Measurements from ENCODE around the gene KRTAP13-4. TPM values are rescaled to one million over a fixed set of nuclear protein-coding genes. Genes with fewer than 3 reads are reported as not detected.

Gene KRTAP13-4
- total RNA-seq, 5 donors from 2014 or later (not counting 1 experiment from before 2014, with no cell fraction given): not detected

GRCh38 chr21:30425826-30426225 lies 4.2 kb upstream of the KRTAP13-4 start, which contains the start of gene KRTAP13-3:
TSS of gene KRTAP13-3 (minus strand) at chr21:30425926. CDS start at chr21:30425912, 14 bp downstream.
- H3K4me3 ChIP-seq (ENCODE audit: control insufficient read depth in 1 of 2, extremely low read depth in 1 of 2, low read length in 1 of 2): no peak within 1 kb of the TSS
- no peaks in the 10 kb centered on the region for H3K4me1 Mint-ChIP-seq
- H3K9me3 Mint-ChIP-seq: no peaks in the 10 kb centered on the region
- WGBS (ENCODE audit: insufficient coverage): 67% methylated on average over 1 of the region's 5 CpGs
- no peak within 1 kb of the TSS for H3K4me3 Mint-ChIP-seq
- POLR2A ChIA-PET: no interaction called here
- CTCF ChIA-PET: no interaction called here
- H3K27ac ChIP-seq (ENCODE audit: low read length): no peak within 1 kb of the TSS
- no peaks in the 10 kb centered on the region for H3K27me3 ChIP-seq (replicated peaks in 1 of 2; ENCODE audit: control insufficient read depth in 2 of 2, extremely low read depth in 1 of 2, insufficient read depth in 2 of 2, low read length in 1 of 2)
- DNase-seq (no peak), ATAC-seq (replicated peaks in 1 of 4) (no peak)
- H3K36me3 Mint-ChIP-seq: no peaks in the 10 kb centered on the region
- no peaks in the 10 kb centered on the region for H3K36me3 ChIP-seq (ENCODE audit: control insufficient read depth in 2 of 2, extremely low read depth in 1 of 2, insufficient read depth in 1 of 2, low read length in 1 of 2)
- H3K27ac Mint-ChIP-seq: no peak within 1 kb of the TSS
- no peaks in the 10 kb centered on the region for H3K9me3 ChIP-seq
- peaks cover 0 to 4% of the 10 kb centered on the region in 2 donors for H3K27me3 Mint-ChIP-seq
- no peaks in the 10 kb centered on the region for H3K4me1 ChIP-seq (ENCODE audit: control insufficient read depth in 1 of 2, extremely low read depth in 1 of 2, insufficient read depth in 2 of 2, low read length in 2 of 2)

- Mint-ChIP-seq H3K4me3 (no peak overlapping the region), H3K27ac (no peak overlapping the region), H3K9me3 (no peaks in the 10 kb centered on the region), H3K4me1 (no peaks in the 10 kb centered on the region), H3K36me3 (no peaks in the 10 kb centered on the region), H3K27me3 (peaks cover 0 to 4% of the 10 kb centered on the region in 2 donors)
- DNase-seq: no peak
- H3K36me3 ChIP-seq (ENCODE audit: control insufficient read depth in 2 of 2, extremely low read depth in 1 of 2, insufficient read depth in 1 of 2, low read length in 1 of 2): no peaks in the 10 kb centered on the region
- 63% methylated on average over 1 of the region's 3 CpGs for WGBS (ENCODE audit: insufficient coverage)
- ATAC-seq (replicated peaks in 1 of 4): no peak
- ChIA-PET POLR2A (no interaction called here), CTCF (no interaction called here)
- no peaks in the 10 kb centered on the region for H3K9me3 ChIP-seq
- H3K4me3 ChIP-seq (ENCODE audit: control insufficient read depth in 1 of 2, extremely low read depth in 1 of 2, low read length in 1 of 2): no peak overlapping the region
- no peaks in the 10 kb centered on the region for H3K27me3 ChIP-seq (replicated peaks in 1 of 2; ENCODE audit: control insufficient read depth in 2 of 2, extremely low read depth in 1 of 2, insufficient read depth in 2 of 2, low read length in 1 of 2)
- no peak overlapping the region for H3K27ac ChIP-seq (ENCODE audit: low read length)
- H3K4me1 ChIP-seq (ENCODE audit: control insufficient read depth in 1 of 2, extremely low read depth in 1 of 2, insufficient read depth in 2 of 2, low read length in 2 of 2): no peaks in the 10 kb centered on the region
Measured at GRCh38 chr21:30426731-30427130, 3.3 kb upstream of the KRTAP13-4 start.

- no peaks in the 10 kb centered on the region for H3K9me3 Mint-ChIP-seq
- CTCF ChIA-PET: no interaction called here
- no peaks in the 10 kb centered on the region for H3K4me1 ChIP-seq (ENCODE audit: control insufficient read depth in 1 of 2, extremely low read depth in 1 of 2, insufficient read depth in 2 of 2, low read length in 2 of 2)
- H3K4me3 ChIP-seq (ENCODE audit: control insufficient read depth in 1 of 2, extremely low read depth in 1 of 2, low read length in 1 of 2): no peak overlapping the region
- no peaks in the 10 kb centered on the region for H3K36me3 Mint-ChIP-seq
- POLR2A ChIA-PET: no interaction called here
- no peak overlapping the region for H3K4me3 Mint-ChIP-seq
- no peak overlapping the region for H3K27ac Mint-ChIP-seq
- no peaks in the 10 kb centered on the region for H3K4me1 Mint-ChIP-seq
- ATAC-seq (replicated peaks in 1 of 4): no peak
- no peaks in the 10 kb centered on the region for H3K9me3 ChIP-seq
- H3K27me3 ChIP-seq (replicated peaks in 1 of 2; ENCODE audit: control insufficient read depth in 2 of 2, extremely low read depth in 1 of 2, insufficient read depth in 2 of 2, low read length in 1 of 2): no peaks in the 10 kb centered on the region
- H3K36me3 ChIP-seq (ENCODE audit: control insufficient read depth in 2 of 2, extremely low read depth in 1 of 2, insufficient read depth in 1 of 2, low read length in 1 of 2): no peaks in the 10 kb centered on the region
- DNase-seq: peak in 1 of 35 experiments; percentile 10
- H3K27ac ChIP-seq (ENCODE audit: low read length): no peak overlapping the region
- 27% methylated on average over 3 of the region's 10 CpGs for WGBS (ENCODE audit: insufficient coverage)
- H3K27me3 Mint-ChIP-seq: peaks cover 3 to 12% of the 10 kb centered on the region in 2 donors
Measured at GRCh38 chr21:30434033-30434631, 4.1 kb downstream of the KRTAP13-4 start.

- ChIA-PET POLR2A (no interaction called here), CTCF (no interaction called here)
- H3K27ac ChIP-seq (ENCODE audit: low read length): no peak overlapping the region
- no peaks in the 10 kb centered on the region for H3K36me3 ChIP-seq (ENCODE audit: control insufficient read depth in 2 of 2, extremely low read depth in 1 of 2, insufficient read depth in 1 of 2, low read length in 1 of 2)
- H3K4me1 Mint-ChIP-seq: no peaks in the 10 kb centered on the region
- H3K4me3 ChIP-seq (ENCODE audit: control insufficient read depth in 1 of 2, extremely low read depth in 1 of 2, low read length in 1 of 2): no peak overlapping the region
- H3K9me3 ChIP-seq: no peaks in the 10 kb centered on the region
- H3K9me3 Mint-ChIP-seq: no peaks in the 10 kb centered on the region
- no peaks in the 10 kb centered on the region for H3K36me3 Mint-ChIP-seq
- peaks cover 3 to 21% of the 10 kb centered on the region in 2 donors for H3K27me3 Mint-ChIP-seq
- H3K27ac Mint-ChIP-seq: no peak overlapping the region
- no peaks in the 10 kb centered on the region for H3K4me1 ChIP-seq (ENCODE audit: control insufficient read depth in 1 of 2, extremely low read depth in 1 of 2, insufficient read depth in 2 of 2, low read length in 2 of 2)
- no peak for DNase-seq
- no peaks in the 10 kb centered on the region for H3K27me3 ChIP-seq (replicated peaks in 1 of 2; ENCODE audit: control insufficient read depth in 2 of 2, extremely low read depth in 1 of 2, insufficient read depth in 2 of 2, low read length in 1 of 2)
- WGBS (ENCODE audit: insufficient coverage): no CpG with 5 or more reads among the region's 3 CpGs
- no peak for ATAC-seq (replicated peaks in 1 of 4)
- H3K4me3 Mint-ChIP-seq: no peak overlapping the region
Measured at GRCh38 chr21:30437010-30437565, 7.1 kb downstream of the KRTAP13-4 start.

GRCh38 chr21:30439975-30440374 lies 10.0 kb downstream of the KRTAP13-4 start, which contains the start of gene KRTAP15-1:
TSS of gene KRTAP15-1 (plus strand) at chr21:30440275. CDS start at chr21:30440328, 53 bp downstream.
- Histone ChIP-seq H3K27me3 (replicated peaks in 1 of 2; ENCODE audit: control insufficient read depth in 2 of 2, extremely low read depth in 1 of 2, insufficient read depth in 2 of 2, low read length in 1 of 2) (no peaks in the 10 kb centered on the region), H3K27ac (ENCODE audit: low read length) (no peak within 1 kb of the TSS), H3K9me3 (no peaks in the 10 kb centered on the region), H3K36me3 (ENCODE audit: control insufficient read depth in 2 of 2, extremely low read depth in 1 of 2, insufficient read depth in 1 of 2, low read length in 1 of 2) (no peaks in the 10 kb centered on the region), H3K4me3 (ENCODE audit: control insufficient read depth in 1 of 2, extremely low read depth in 1 of 2, low read length in 1 of 2) (no peak within 1 kb of the TSS), H3K4me1 (ENCODE audit: control insufficient read depth in 1 of 2, extremely low read depth in 1 of 2, insufficient read depth in 2 of 2, low read length in 2 of 2) (no peaks in the 10 kb centered on the region)
- Mint-ChIP-seq H3K4me1 (no peaks in the 10 kb centered on the region), H3K4me3 (no peak within 1 kb of the TSS), H3K36me3 (no peaks in the 10 kb centered on the region), H3K9me3 (no peaks in the 10 kb centered on the region), H3K27me3 (peaks cover 5 to 26% of the 10 kb centered on the region in 2 donors), H3K27ac (no peak within 1 kb of the TSS)
- DNase-seq: no peak
- CTCF ChIA-PET: no interaction called here
- no peak for ATAC-seq (replicated peaks in 1 of 4)
- POLR2A ChIA-PET: no interaction called here
- no CpG with 5 or more reads among the region's 5 CpGs for WGBS (ENCODE audit: insufficient coverage)

GRCh38 chr21:30443226-30443625 lies 13.2 kb downstream of the KRTAP13-4 start:
- Mint-ChIP-seq H3K9me3 (no peaks in the 10 kb centered on the region), H3K36me3 (no peaks in the 10 kb centered on the region), H3K27ac (no peak overlapping the region), H3K4me3 (no peak overlapping the region), H3K4me1 (no peaks in the 10 kb centered on the region), H3K27me3 (peaks cover 2 to 17% of the 10 kb centered on the region in 2 donors)
- no peak for DNase-seq
- ChIA-PET POLR2A (interaction anchor here in 1 of 2 donors (0.5 to 0.7 kb wide), 3 partner anchors 9 to 44 kb away, joined by 3 to 4 read pairs (median 3); partner anchors contain the start of gene KRTAP19-2), CTCF (no interaction called here)
- Histone ChIP-seq H3K27me3 (replicated peaks in 1 of 2; ENCODE audit: control insufficient read depth in 2 of 2, extremely low read depth in 1 of 2, insufficient read depth in 2 of 2, low read length in 1 of 2) (no peaks in the 10 kb centered on the region), H3K9me3 (no peaks in the 10 kb centered on the region), H3K4me1 (ENCODE audit: control insufficient read depth in 1 of 2, extremely low read depth in 1 of 2, insufficient read depth in 2 of 2, low read length in 2 of 2) (no peaks in the 10 kb centered on the region), H3K36me3 (ENCODE audit: control insufficient read depth in 2 of 2, extremely low read depth in 1 of 2, insufficient read depth in 1 of 2, low read length in 1 of 2) (no peaks in the 10 kb centered on the region), H3K27ac (ENCODE audit: low read length) (no peak overlapping the region), H3K4me3 (ENCODE audit: control insufficient read depth in 1 of 2, extremely low read depth in 1 of 2, low read length in 1 of 2) (no peak overlapping the region)
- no peak for ATAC-seq (replicated peaks in 1 of 4)
